Gastrocnemius medialis (tissue), 4 donors: ENCODE data around the gene FAM174B. TPM values are rescaled to one million over a fixed set of nuclear protein-coding genes. Genes with fewer than 3 reads are reported as not detected.

Experiments
- ATAC-seq, 2 donors: fragments of 150-250 bp; one replicate each; pipeline ENCODE4 v1.9.1; 2016
- DNase-seq, 2 donors: peaks; one replicate each; pipeline ENCODE4 v3.0.0-alpha.2; 2019
- H3K27ac ChIP-seq, 4 donors: fragments of 200-600 bp; sonication (generic); 1 replicate in 1 of 4; 2 replicates in 3 of 4; pipeline ENCODE4 v1.5.1; 2016 to 2018; ENCODE audit warnings: mild to moderate bottlenecking in 2 of 4, moderate library complexity in 1 of 4
- H3K27me3 ChIP-seq, 3 donors: fragments of 200-600 bp; sonication (generic) in 2 of 3; 1 replicate in 1 of 3; 2 replicates in 2 of 3; pipeline versions ENCODE4 v1.5.1 to v1.6.0; 2016 to 2019; ENCODE audit warnings: mild to moderate bottlenecking in 1 of 3, moderate library complexity in 1 of 3
- H3K36me3 ChIP-seq, 2 donors: fragments of 200-600 bp; sonication (generic) in 1 of 2; one replicate each; pipeline ENCODE4 v1.5.1; 2017 to 2018
- H3K4me1 ChIP-seq, 2 donors: fragments of 200-600 bp; sonication (generic) in 1 of 2; one replicate each; pipeline ENCODE4 v1.5.1; 2016 to 2017; ENCODE audit warnings: mild to moderate bottlenecking in 2 of 2
- H3K4me3 ChIP-seq, 4 donors: fragments of 200-600 bp; sonication (generic) in 3 of 4; 1 replicate in 1 of 4; 2 replicates in 3 of 4; pipeline ENCODE4 v1.5.1; 2016 to 2019; ENCODE audit warnings: mild to moderate bottlenecking in 2 of 4
- H3K9me3 ChIP-seq, 3 donors: fragments of 200-600 bp; sonication (generic) in 2 of 3; 1 replicate in 1 of 3; 2 replicates in 2 of 3; pipeline ENCODE4 v1.5.1; 2016 to 2019
- POLR2A ChIP-seq, 2 donors: fragments of 450-650 bp; IDR thresholded peaks; one replicate each; pipeline ENCODE4 v1.6.1; 2017; ENCODE audit warnings: antibody characterized with exemption in 2 of 2, mild to moderate bottlenecking in 2 of 2, moderate library complexity in 2 of 2
- in situ Hi-C, 4 donors: fragments of 200-750 bp; cut with MboI; loops; one replicate each; pipeline versions ENCODE4 v1.15.0 to v1.8.0; 2017; ENCODE audit warnings: low sequenced_read_pairs in 4 of 4
- intact Hi-C: fragments of 100-400 bp; cut with DNase I; formaldehyde crosslinking; loops from one replicate; pipeline ENCODE4 v1.15.1; 2023; ENCODE audit warnings: low total_unique reads
- total RNA-seq, 4 donors: library from RNA; depleted of rRNA; stranded (reverse); fragments of >200 nt; gene quantifications; one replicate each; pipeline versions ENCODE4 v1.1.0 to v1.2.3, GENCODE V29; 2016
- TF ChIP-seq, protein P1 (sequence below), 5 experiments: fragments of 450-650 bp in 3 of 5; fragments of 200-600 bp in 2 of 5; sonication (generic) in 2 of 5; IDR thresholded peaks in 4 of 5; conservative IDR thresholded peaks in 1 of 5; 1 replicate in 4 of 5; 2 replicates in 1 of 5; pipeline ENCODE4 v1.5.1; 2016 to 2019; ENCODE audit warnings: antibody characterized with exemption in 5 of 5, mild to moderate bottlenecking in 3 of 5, moderate library complexity in 3 of 5

The FAM174B gene
- total RNA-seq, 4 donors from 2014 or later: 7.6 to 22.5 (median 11.6) TPM

DNA sequence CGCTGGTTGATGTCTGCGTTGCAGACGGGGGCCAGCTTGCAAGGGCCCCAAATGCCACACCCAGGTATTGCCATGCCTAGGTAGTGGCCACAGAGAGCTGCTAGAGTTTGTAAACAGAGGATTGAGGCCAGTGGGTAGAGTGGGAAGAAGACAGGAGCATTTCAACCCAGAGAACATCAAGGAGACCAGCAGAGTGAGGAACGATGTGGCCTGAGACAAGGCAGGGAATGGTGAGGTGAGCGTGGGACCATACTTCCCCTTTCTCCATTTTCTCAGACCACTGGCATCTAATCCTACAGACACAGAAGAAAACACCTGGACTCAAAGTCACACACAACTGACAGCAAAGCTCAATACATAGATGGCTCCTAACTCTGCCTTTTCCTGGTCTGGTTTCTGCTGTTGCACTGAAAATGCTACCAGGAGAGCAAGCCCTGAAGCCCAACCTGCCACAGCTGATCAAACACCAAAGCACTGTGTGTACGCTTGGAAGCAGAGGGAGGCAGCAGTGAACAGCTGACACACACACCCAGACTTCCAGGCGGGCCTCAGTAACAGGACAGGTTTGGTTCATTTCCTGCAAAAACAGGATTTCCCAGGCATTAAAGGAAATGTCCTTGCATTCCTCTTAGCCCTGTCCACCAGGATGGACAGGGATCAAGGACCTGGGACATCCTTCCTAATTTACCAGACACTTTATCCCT lies 1.6 kb downstream of the FAM174B start:
- H3K4me3 ChIP-seq: peak overlapping the region in 2 of 4 donors; percentile 60 to 65
- intact Hi-C loops (loop anchor here (2.0 kb wide), 1 partner anchor 29 kb away; no protein-coding TSS in a partner anchor), in situ Hi-C loops (no loop called here)
- H3K4me1 ChIP-seq: peaks cover 0 to 4% of the 10 kb centered on the region in 2 donors
- H3K9me3 ChIP-seq: no peaks in the 10 kb centered on the region
- ATAC-seq (no peak), DNase-seq (no peak)
- H3K36me3 ChIP-seq: no peaks in the 10 kb centered on the region
- peak overlapping the region in 2 of 4 donors; percentile 60 to 79 for H3K27ac ChIP-seq
- TF ChIP-seq POLR2A (IDR thresholded peaks at IDR 0.05): no peak
- TF ChIP-seq, protein P1, sequence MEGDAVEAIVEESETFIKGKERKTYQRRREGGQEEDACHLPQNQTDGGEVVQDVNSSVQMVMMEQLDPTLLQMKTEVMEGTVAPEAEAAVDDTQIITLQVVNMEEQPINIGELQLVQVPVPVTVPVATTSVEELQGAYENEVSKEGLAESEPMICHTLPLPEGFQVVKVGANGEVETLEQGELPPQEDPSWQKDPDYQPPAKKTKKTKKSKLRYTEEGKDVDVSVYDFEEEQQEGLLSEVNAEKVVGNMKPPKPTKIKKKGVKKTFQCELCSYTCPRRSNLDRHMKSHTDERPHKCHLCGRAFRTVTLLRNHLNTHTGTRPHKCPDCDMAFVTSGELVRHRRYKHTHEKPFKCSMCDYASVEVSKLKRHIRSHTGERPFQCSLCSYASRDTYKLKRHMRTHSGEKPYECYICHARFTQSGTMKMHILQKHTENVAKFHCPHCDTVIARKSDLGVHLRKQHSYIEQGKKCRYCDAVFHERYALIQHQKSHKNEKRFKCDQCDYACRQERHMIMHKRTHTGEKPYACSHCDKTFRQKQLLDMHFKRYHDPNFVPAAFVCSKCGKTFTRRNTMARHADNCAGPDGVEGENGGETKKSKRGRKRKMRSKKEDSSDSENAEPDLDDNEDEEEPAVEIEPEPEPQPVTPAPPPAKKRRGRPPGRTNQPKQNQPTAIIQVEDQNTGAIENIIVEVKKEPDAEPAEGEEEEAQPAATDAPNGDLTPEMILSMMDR (IDR thresholded peaks at IDR 0.05 in 4 of 5, conservative IDR thresholded peaks at IDR 0.05 in 1 of 5): no peak
- no peaks in the 10 kb centered on the region for H3K27me3 ChIP-seq

DNA sequence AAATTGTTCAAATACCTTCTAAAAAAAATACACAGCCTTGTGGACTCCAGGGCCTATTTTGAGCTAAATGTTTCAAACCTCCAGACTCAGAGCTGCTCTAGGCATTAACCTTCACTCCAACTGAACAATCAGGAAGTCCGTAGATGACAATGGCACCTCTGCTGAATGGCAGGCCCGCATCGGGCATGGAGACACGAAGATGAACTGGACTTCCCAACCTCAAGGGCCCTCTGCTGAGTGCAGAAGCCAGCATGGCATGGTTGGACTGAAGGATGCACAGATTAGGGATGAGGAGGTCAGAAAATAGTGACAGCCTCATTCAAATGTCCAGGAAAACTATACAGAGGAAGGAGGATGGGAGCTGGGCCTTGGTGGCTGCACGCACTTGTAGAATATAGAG lies 2.2 kb downstream of the FAM174B start:
- intact Hi-C loops (no loop called here), in situ Hi-C loops (no loop called here)
- H3K36me3 ChIP-seq: no peaks in the 10 kb centered on the region
- no peak overlapping the region for H3K4me3 ChIP-seq
- TF ChIP-seq, protein P1 (IDR thresholded peaks at IDR 0.05 in 4 of 5, conservative IDR thresholded peaks at IDR 0.05 in 1 of 5): no peak
- TF ChIP-seq POLR2A (IDR thresholded peaks at IDR 0.05): no peak
- no peaks in the 10 kb centered on the region for H3K27me3 ChIP-seq
- DNase-seq (no peak), ATAC-seq (no peak)
- no peaks in the 10 kb centered on the region for H3K9me3 ChIP-seq
- peaks cover 3 to 4% of the 10 kb centered on the region in 2 donors for H3K4me1 ChIP-seq
- no peak overlapping the region for H3K27ac ChIP-seq

DNA sequence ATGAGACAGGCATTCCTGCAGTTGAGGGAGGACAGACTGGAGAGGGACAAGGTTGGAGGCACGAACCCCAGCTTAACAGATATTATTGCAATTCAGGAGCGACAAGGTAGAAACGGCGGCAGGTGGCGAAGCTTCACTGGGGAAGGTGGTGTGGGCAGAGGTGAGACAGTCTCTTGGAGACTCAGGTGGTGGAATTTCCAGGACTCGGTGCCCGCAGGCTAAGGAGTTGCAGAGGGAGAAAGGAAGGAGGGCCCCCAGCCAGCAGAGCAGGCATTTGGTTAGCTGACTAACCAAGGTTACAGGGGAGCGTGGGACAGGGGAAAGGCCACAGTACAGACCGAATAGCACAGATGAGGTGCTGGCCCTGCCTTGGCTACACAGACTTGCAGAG lies 3.0 kb downstream of the FAM174B start:
- TF ChIP-seq POLR2A (IDR thresholded peaks at IDR 0.05): no peak
- TF ChIP-seq, protein P1 (IDR thresholded peaks at IDR 0.05 in 4 of 5, conservative IDR thresholded peaks at IDR 0.05 in 1 of 5): no peak
- peaks cover 3 to 4% of the 10 kb centered on the region in 2 donors for H3K4me1 ChIP-seq
- ATAC-seq (no peak), DNase-seq (no peak)
- in situ Hi-C loops: no loop called here
- H3K4me3 ChIP-seq: no peak overlapping the region
- H3K9me3 ChIP-seq: no peaks in the 10 kb centered on the region
- no peaks in the 10 kb centered on the region for H3K27me3 ChIP-seq
- intact Hi-C loops: no loop called here
- no peaks in the 10 kb centered on the region for H3K36me3 ChIP-seq
- H3K27ac ChIP-seq: no peak overlapping the region

DNA sequence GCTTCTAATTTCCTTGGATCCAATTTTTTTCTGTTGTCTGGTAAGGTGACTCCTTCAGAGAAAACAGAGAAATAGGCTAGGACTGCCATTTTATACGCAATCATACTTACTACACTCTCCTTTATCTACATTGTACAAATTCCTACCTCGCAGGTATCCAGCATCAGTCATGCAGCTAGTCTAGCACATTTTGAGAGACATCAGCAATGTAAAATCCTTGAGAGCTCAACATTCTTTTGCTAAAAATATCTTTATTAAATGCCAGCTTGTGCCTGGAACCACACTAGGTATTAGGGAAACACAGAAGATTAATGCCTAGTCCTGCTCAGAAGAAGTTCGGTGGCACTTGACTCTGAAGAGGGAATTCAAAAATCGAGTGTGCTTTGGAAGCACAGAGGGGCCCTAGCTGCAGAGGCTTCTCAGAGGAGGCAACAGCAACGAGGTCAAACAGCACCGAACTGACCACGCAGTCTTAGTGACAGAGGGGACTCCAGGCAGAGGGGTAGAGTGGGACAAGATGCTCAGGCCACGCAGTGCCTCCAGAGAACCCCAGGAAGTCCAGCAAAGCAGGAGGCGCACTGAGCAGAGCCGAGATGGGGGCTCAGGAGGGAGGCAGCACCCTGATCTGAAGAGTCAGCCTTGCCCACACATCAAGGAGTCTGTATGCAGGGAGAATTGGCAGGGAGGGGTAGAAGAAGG lies 3.5 kb downstream of the FAM174B start:
- no peaks in the 10 kb centered on the region for H3K27me3 ChIP-seq
- no peak for ATAC-seq
- no peak for TF ChIP-seq POLR2A (IDR thresholded peaks at IDR 0.05)
- TF ChIP-seq, protein P1 (IDR thresholded peaks at IDR 0.05 in 4 of 5, conservative IDR thresholded peaks at IDR 0.05 in 1 of 5): no peak
- no peak for DNase-seq
- H3K4me3 ChIP-seq: no peak overlapping the region
- H3K9me3 ChIP-seq: no peaks in the 10 kb centered on the region
- intact Hi-C loops: no loop called here
- peaks cover 3 to 4% of the 10 kb centered on the region in 2 donors for H3K4me1 ChIP-seq
- in situ Hi-C loops: no loop called here
- no peak overlapping the region for H3K27ac ChIP-seq
- no peaks in the 10 kb centered on the region for H3K36me3 ChIP-seq
